GM23248 (cell line): ENCODE measurements around the gene TRIM68.

Experiments
- EZH2 ChIP-seq: fragments of 200-600 bp; sonication (generic); IDR thresholded peaks from 2 replicates; pipeline ENCODE4 v1.6.1; 2018; ENCODE audit warnings: antibody characterized with exemption, mild to moderate bottlenecking; ENCODE audit not compliant: insufficient read depth, poor library complexity, severe bottlenecking
- EZH2phosphoT487 ChIP-seq: fragments of 200-600 bp; sonication (generic); IDR thresholded peaks from 2 replicates; pipeline ENCODE4 v1.6.1; 2018; ENCODE audit warnings: antibody characterized with exemption, moderate library complexity, mild to moderate bottlenecking, low read depth; ENCODE audit not compliant: insufficient read depth

GRCh38 chr11:4593739-4594138, 14.3 kb downstream of the TRIM68 start, which contains the start of gene OR52I1:
- no peak for TF ChIP-seq EZH2phosphoT487
- no peak for TF ChIP-seq EZH2
